Glutamatergic neuron (in vitro differentiated cells): ENCODE measurements around the gene REPS2. TPM values are rescaled to one million over a fixed set of nuclear protein-coding genes. Genes with fewer than 3 reads are reported as not detected.

Experiments used
- DNase-seq: peaks from one replicate; pipeline ENCODE4 v3.0.0; 2022
- H3K27ac Mint-ChIP-seq: one replicate; pipeline ENCODE4 v1.8.0; 2020; ENCODE audit warnings: mild to moderate bottlenecking, mixed read lengths, inconsistent platforms; ENCODE audit not compliant: unreplicated experiment
- H3K27me3 Mint-ChIP-seq: one replicate; pipeline ENCODE4 v1.8.0; 2020; ENCODE audit warnings: mild to moderate bottlenecking, moderate library complexity, mixed read lengths, inconsistent platforms; ENCODE audit not compliant: unreplicated experiment
- H3K36me3 Mint-ChIP-seq: one replicate; pipeline ENCODE4 v1.8.0; 2020; ENCODE audit warnings: mild to moderate bottlenecking, mixed read lengths, inconsistent platforms; ENCODE audit not compliant: unreplicated experiment
- H3K4me1 Mint-ChIP-seq: one replicate; pipeline ENCODE4 v1.8.0; 2020; ENCODE audit warnings: mild to moderate bottlenecking, low read depth, mixed read lengths, inconsistent platforms; ENCODE audit not compliant: unreplicated experiment
- H3K4me3 Mint-ChIP-seq: one replicate; pipeline ENCODE4 v1.8.0; 2020; ENCODE audit warnings: mild to moderate bottlenecking, mixed read lengths, inconsistent platforms; ENCODE audit not compliant: unreplicated experiment
- H3K9me3 Mint-ChIP-seq: one replicate; pipeline ENCODE4 v1.8.0; 2020; ENCODE audit warnings: mild to moderate bottlenecking, moderate library complexity, mixed read lengths, inconsistent platforms; ENCODE audit not compliant: unreplicated experiment
- total RNA-seq: library from RNA; stranded (reverse); fragmentation: NEBNext Ultra II Directional; extraction: Animal tissue kit (Norgen Biotek cat#: 25700); gene quantifications from one replicate; pipeline ENCODE4 v1.2.1, GENCODE V29; 2021; ENCODE audit not compliant: unreplicated experiment
- TF ChIP-seq, protein P1 (sequence below): fragments of 200-600 bp; sonication (generic); IDR thresholded peaks from one replicate; pipeline ENCODE4 v1.5.0; 2021; ENCODE audit not compliant: partially characterized antibody, unreplicated experiment

REPS2 gene
- total RNA-seq, 1 donor from 2014 or later, result 3.1 TPM

DNA sequence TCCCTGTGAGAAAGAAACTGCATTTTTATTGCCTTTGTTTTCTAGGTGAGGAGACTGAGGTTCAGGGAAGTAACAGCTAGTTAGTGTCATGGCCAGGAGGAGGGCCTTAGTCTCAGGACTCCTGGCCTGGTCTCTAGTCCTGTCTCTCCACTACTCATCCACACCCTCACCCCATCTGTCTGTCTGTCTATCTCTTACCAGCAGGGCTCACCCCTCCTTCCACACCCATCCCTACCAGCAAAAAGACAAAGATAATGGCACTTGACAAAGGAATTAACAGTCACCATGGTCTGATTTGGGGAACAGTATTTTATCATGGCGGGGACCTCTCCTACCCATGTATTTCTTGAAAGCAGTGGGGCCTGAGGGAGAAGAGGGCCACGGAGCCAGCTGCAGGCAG, 125.8 kb downstream of the REPS2 start:
- H3K4me3 Mint-ChIP-seq, result no peak overlapping the region
- no peaks in the 10 kb centered on the region for H3K27me3 Mint-ChIP-seq
- H3K9me3 Mint-ChIP-seq, result no peaks in the 10 kb centered on the region
- H3K27ac Mint-ChIP-seq, result no peak overlapping the region
- H3K4me1 Mint-ChIP-seq, result peaks cover 1% of the 10 kb centered on the region
- no peak for DNase-seq
- H3K36me3 Mint-ChIP-seq, result no peaks in the 10 kb centered on the region
- TF ChIP-seq, protein P1, sequence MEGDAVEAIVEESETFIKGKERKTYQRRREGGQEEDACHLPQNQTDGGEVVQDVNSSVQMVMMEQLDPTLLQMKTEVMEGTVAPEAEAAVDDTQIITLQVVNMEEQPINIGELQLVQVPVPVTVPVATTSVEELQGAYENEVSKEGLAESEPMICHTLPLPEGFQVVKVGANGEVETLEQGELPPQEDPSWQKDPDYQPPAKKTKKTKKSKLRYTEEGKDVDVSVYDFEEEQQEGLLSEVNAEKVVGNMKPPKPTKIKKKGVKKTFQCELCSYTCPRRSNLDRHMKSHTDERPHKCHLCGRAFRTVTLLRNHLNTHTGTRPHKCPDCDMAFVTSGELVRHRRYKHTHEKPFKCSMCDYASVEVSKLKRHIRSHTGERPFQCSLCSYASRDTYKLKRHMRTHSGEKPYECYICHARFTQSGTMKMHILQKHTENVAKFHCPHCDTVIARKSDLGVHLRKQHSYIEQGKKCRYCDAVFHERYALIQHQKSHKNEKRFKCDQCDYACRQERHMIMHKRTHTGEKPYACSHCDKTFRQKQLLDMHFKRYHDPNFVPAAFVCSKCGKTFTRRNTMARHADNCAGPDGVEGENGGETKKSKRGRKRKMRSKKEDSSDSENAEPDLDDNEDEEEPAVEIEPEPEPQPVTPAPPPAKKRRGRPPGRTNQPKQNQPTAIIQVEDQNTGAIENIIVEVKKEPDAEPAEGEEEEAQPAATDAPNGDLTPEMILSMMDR, result no peak

- H3K4me1 Mint-ChIP-seq, result peaks cover 1% of the 10 kb centered on the region
- no peak overlapping the region for H3K27ac Mint-ChIP-seq
- TF ChIP-seq, protein P1, result no peak
- no peaks in the 10 kb centered on the region for H3K27me3 Mint-ChIP-seq
- DNase-seq, result no peak
- no peaks in the 10 kb centered on the region for H3K9me3 Mint-ChIP-seq
- no peaks in the 10 kb centered on the region for H3K36me3 Mint-ChIP-seq
- H3K4me3 Mint-ChIP-seq, result no peak overlapping the region
Observed at GRCh38 chrX:17072721-17073230, 126.3 kb downstream of the REPS2 start.

DNA sequence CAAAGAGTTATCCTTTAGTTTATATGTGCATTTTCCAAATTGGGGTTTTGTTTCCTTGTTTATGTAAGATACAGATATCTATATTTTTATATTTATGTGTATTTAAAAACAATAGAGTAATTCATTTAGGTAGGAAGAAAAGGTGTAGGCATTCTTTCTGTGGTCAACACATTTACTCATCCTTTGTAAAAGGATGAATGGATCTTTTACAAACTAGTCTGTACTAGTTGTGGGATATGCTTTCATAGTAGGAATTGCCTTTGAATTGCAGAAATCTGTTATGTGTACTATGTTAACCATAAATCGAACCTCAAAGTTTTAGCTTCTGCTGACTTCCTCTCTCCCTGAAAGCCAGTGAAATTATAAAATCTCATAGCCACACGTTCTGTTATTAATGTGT, 128.5 kb downstream of the REPS2 start:
- peaks cover 1% of the 10 kb centered on the region for H3K4me1 Mint-ChIP-seq
- no peak overlapping the region for H3K4me3 Mint-ChIP-seq
- H3K27me3 Mint-ChIP-seq, result no peaks in the 10 kb centered on the region
- DNase-seq, result no peak
- H3K9me3 Mint-ChIP-seq, result no peaks in the 10 kb centered on the region
- TF ChIP-seq, protein P1, result no peak
- H3K27ac Mint-ChIP-seq, result no peak overlapping the region
- no peaks in the 10 kb centered on the region for H3K36me3 Mint-ChIP-seq

DNA sequence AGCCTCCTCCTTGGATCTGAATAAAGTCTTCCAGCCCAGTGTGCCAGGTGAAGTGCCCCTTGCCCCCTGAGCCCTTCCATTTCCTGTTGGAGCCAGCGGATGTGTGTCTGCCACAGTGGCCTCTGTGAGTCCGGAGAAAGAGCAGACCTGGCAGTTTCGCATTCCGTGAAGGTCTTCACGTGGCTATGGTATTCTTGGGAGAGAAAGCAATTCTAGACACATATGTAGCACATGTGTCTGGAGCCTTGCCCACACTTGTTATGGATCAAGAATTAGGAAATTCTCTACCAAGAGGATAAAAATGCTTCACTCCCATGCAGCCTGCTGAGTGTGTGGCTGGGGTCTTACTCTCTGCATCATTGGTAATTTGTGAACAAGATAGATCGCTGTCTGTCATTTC, 130.9 kb downstream of the REPS2 start:
- H3K4me3 Mint-ChIP-seq, result no peak overlapping the region
- peaks cover 2% of the 10 kb centered on the region for H3K4me1 Mint-ChIP-seq
- H3K9me3 Mint-ChIP-seq, result no peaks in the 10 kb centered on the region
- no peak overlapping the region for H3K27ac Mint-ChIP-seq
- no peak for DNase-seq
- no peaks in the 10 kb centered on the region for H3K36me3 Mint-ChIP-seq
- TF ChIP-seq, protein P1, result no peak
- H3K27me3 Mint-ChIP-seq, result no peaks in the 10 kb centered on the region

- peaks cover 5% of the 10 kb centered on the region for H3K4me1 Mint-ChIP-seq
- H3K9me3 Mint-ChIP-seq, result no peaks in the 10 kb centered on the region
- DNase-seq, result no peak
- peaks cover 2% of the 10 kb centered on the region for H3K27me3 Mint-ChIP-seq
- H3K4me3 Mint-ChIP-seq, result no peak overlapping the region
- TF ChIP-seq, protein P1, result no peak
- H3K27ac Mint-ChIP-seq, result no peak overlapping the region
- H3K36me3 Mint-ChIP-seq, result no peaks in the 10 kb centered on the region
Observed at GRCh38 chrX:17078031-17078720, 131.7 kb downstream of the REPS2 start.
